ENCODE data around the gene RBM27.
"Not testable (repeated sequence)": the region's sequence is repeated elsewhere in the genome, so short reads cannot be mapped to it uniquely, and the experiment has no call there.

Gene RBM27

DNA sequence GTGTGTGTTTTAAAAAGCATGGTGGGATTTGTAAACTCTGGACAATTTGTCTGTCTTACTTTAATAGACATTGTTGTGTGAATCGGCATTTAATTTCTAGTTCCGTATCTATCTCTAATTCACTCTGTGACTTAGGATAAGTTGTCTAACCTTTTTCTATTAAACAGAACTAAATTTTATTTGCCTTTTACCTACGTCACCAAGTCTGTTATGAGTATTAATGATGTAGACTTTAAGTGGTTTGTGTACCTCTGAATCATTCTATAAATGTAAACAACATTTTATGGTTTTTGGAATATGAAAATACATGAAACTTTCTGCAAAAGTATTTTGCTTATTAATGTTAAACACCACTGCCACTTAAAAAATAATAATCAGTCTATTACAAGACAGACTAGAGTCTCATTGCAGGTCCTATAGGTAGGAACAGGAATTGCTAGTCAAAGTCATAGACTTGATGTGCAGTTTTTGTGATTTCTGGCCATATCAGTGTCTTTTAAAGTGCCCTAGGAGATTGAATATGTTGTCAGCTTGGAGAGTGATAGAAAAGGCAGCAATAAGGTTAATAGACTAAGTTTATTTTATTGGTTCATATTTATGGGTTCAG, 5.6 kb downstream of the RBM27 start:
- Histone ChIP-seq H3K36me3 (ENCODE audit: insufficient read depth, low read length) (no peaks in the 10 kb centered on the region), H3K9ac (ENCODE audit: low read length) (no peak overlapping the region), H3K4me1 (ENCODE audit: insufficient read depth, low read length, severe bottlenecking) (peaks cover 48% of the 10 kb centered on the region), H3K27me3 (ENCODE audit: insufficient read depth, low read length) (no peaks in the 10 kb centered on the region), H3K9me3 (ENCODE audit: low read length) (no peaks in the 10 kb centered on the region), H3F3A (ENCODE audit: insufficient read depth, low read length) (no peaks in the 10 kb centered on the region), H3K4me3 (ENCODE audit: low read depth, low read length, poor library complexity, severe bottlenecking) (no peak overlapping the region), H3K4me2 (ENCODE audit: low read length) (peak overlapping the region; percentile 2; the same call in 1 of the 2 replicates), H3K9me2 (ENCODE audit: low read depth, low read length) (no peaks in the 10 kb centered on the region), H3K27ac (ENCODE audit: low read depth, low read length, poor library complexity, severe bottlenecking) (no peak overlapping the region), H2AFZ (ENCODE audit: low read length) (no peak overlapping the region), H3K79me2 (ENCODE audit: insufficient read depth, low read length) (peaks cover 97% of the 10 kb centered on the region), H4K20me1 (ENCODE audit: insufficient read depth, low read length) (no peaks in the 10 kb centered on the region)
- TF ChIP-seq, protein P1, sequence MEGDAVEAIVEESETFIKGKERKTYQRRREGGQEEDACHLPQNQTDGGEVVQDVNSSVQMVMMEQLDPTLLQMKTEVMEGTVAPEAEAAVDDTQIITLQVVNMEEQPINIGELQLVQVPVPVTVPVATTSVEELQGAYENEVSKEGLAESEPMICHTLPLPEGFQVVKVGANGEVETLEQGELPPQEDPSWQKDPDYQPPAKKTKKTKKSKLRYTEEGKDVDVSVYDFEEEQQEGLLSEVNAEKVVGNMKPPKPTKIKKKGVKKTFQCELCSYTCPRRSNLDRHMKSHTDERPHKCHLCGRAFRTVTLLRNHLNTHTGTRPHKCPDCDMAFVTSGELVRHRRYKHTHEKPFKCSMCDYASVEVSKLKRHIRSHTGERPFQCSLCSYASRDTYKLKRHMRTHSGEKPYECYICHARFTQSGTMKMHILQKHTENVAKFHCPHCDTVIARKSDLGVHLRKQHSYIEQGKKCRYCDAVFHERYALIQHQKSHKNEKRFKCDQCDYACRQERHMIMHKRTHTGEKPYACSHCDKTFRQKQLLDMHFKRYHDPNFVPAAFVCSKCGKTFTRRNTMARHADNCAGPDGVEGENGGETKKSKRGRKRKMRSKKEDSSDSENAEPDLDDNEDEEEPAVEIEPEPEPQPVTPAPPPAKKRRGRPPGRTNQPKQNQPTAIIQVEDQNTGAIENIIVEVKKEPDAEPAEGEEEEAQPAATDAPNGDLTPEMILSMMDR (IDR thresholded peaks at IDR 0.05; ENCODE audit: low read length) = no peak; the same call in 1 of the 2 replicates
- no peak for TF ChIP-seq EZH2 (IDR thresholded peaks at IDR 0.05; ENCODE audit: borderline replicate concordance, low read length)

DNA sequence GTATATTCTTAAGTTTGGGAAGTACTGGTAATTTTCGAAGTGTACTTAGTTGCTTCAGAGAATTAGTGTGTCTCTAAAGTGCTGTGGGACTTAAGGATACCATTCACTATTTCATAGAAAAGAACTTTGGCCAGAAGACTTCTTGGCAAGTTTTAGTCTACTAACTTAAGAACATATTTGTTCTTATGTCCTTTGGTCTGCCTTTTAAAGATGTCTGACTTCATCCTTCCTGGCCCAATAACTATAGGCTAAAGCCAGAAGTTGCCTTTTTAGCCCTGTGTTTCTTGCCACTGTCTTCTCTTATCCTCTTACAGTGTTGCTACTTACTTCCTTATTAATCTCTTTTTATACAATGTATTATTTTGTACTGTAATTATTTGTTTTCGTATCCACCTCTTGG, 6.3 kb downstream of the RBM27 start:
- no peaks in the 10 kb centered on the region for H3K27me3 ChIP-seq (ENCODE audit: insufficient read depth, low read length)
- H3F3A ChIP-seq (ENCODE audit: insufficient read depth, low read length) = no peaks in the 10 kb centered on the region
- H2AFZ ChIP-seq (ENCODE audit: low read length) = no peak overlapping the region
- H3K27ac ChIP-seq (ENCODE audit: low read depth, low read length, poor library complexity, severe bottlenecking) = no peak overlapping the region
- no peaks in the 10 kb centered on the region for H3K9me2 ChIP-seq (ENCODE audit: low read depth, low read length)
- H4K20me1 ChIP-seq (ENCODE audit: insufficient read depth, low read length) = no peaks in the 10 kb centered on the region
- TF ChIP-seq, protein P1 (IDR thresholded peaks at IDR 0.05; ENCODE audit: low read length) = no peak
- TF ChIP-seq EZH2 (IDR thresholded peaks at IDR 0.05; ENCODE audit: borderline replicate concordance, low read length) = no peak
- H3K4me2 ChIP-seq (ENCODE audit: low read length) = peak overlapping the region; percentile 2; the same call in 1 of the 2 replicates
- no peaks in the 10 kb centered on the region for H3K9me3 ChIP-seq (ENCODE audit: low read length)
- no peaks in the 10 kb centered on the region for H3K36me3 ChIP-seq (ENCODE audit: insufficient read depth, low read length)
- H3K79me2 ChIP-seq (ENCODE audit: insufficient read depth, low read length) = peaks cover 97% of the 10 kb centered on the region
- H3K9ac ChIP-seq (ENCODE audit: low read length) = no peak overlapping the region
- peaks cover 49% of the 10 kb centered on the region for H3K4me1 ChIP-seq (ENCODE audit: insufficient read depth, low read length, severe bottlenecking)
- no peak overlapping the region for H3K4me3 ChIP-seq (ENCODE audit: low read depth, low read length, poor library complexity, severe bottlenecking)

DNA sequence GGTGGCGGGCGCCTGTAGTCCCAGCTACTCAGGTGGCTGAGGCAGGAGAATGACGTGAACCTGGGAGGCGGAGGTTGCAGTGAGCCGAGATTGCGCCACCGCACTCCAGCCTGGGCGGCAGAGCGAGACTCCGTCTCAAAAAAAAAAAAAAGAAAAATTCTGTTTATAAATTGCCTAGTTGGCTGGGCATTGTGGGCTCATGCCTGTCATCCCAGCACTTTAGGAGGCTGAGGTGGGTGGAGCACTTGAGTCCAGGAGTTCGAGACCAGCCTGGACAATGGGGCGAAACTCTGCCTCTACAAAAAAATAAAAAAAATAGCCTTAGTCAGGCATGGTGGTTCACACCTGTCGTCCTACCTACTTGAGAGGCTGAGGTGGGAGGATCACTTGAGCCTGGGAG, 7.4 kb downstream of the RBM27 start:
- H3K36me3 ChIP-seq (ENCODE audit: insufficient read depth, low read length); H4K20me1 ChIP-seq (ENCODE audit: insufficient read depth, low read length); H3F3A ChIP-seq (ENCODE audit: insufficient read depth, low read length); H2AFZ ChIP-seq (ENCODE audit: low read length); H3K4me2 ChIP-seq (ENCODE audit: low read length); H3K9ac ChIP-seq (ENCODE audit: low read length); H3K9me2 ChIP-seq (ENCODE audit: low read depth, low read length); H3K27ac ChIP-seq (ENCODE audit: low read depth, low read length, poor library complexity, severe bottlenecking); H3K4me3 ChIP-seq (ENCODE audit: low read depth, low read length, poor library complexity, severe bottlenecking); H3K27me3 ChIP-seq (ENCODE audit: insufficient read depth, low read length); H3K9me3 ChIP-seq (ENCODE audit: low read length): not testable (repeated sequence)
- H3K4me1 ChIP-seq (ENCODE audit: insufficient read depth, low read length, severe bottlenecking) = peaks cover 46% of the 10 kb centered on the region
- H3K79me2 ChIP-seq (ENCODE audit: insufficient read depth, low read length) = peaks cover 97% of the 10 kb centered on the region

DNA sequence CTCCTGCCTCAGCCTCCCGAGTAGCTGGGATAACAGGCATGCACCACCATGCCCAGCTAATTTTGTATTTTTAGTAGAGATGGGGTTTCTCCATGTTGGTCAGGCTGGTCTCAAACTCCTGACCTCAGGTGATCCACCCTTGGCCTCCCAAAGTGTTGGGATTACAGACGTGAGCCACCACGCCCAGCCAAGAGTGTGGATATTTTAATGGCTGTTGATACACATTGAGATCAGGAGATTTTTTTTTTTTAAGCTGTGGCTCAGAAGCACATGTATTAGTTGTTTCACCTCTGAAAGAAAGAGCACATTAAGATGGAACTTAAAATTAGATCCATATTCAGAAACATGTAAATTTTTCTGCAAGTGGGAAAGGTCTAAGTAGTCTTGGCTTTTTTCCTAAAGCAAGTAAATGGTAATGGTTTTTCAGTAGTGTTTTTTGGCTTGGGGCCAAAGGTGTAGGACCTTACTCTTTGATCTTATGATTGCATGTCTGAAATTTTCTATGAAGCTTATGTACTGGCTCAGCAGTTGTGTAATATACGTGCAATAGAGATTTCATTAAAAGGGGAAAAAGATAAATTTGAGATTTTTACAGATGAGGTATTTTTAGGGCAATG, 9.9 kb downstream of the RBM27 start:
- no peaks in the 10 kb centered on the region for H4K20me1 ChIP-seq (ENCODE audit: insufficient read depth, low read length)
- no peaks in the 10 kb centered on the region for H3F3A ChIP-seq (ENCODE audit: insufficient read depth, low read length)
- no peaks in the 10 kb centered on the region for H3K36me3 ChIP-seq (ENCODE audit: insufficient read depth, low read length)
- no peak for TF ChIP-seq EZH2 (IDR thresholded peaks at IDR 0.05; ENCODE audit: borderline replicate concordance, low read length)
- TF ChIP-seq, protein P1 (IDR thresholded peaks at IDR 0.05; ENCODE audit: low read length) = no peak
- H3K9me3 ChIP-seq (ENCODE audit: low read length) = no peaks in the 10 kb centered on the region
- peak overlapping the region; percentile 32; the same call in 1 of the 2 replicates for H3K4me2 ChIP-seq (ENCODE audit: low read length)
- H3K9ac ChIP-seq (ENCODE audit: low read length) = no peak overlapping the region
- peaks cover 37% of the 10 kb centered on the region for H3K4me1 ChIP-seq (ENCODE audit: insufficient read depth, low read length, severe bottlenecking)
- no peak overlapping the region for H2AFZ ChIP-seq (ENCODE audit: low read length)
- H3K27ac ChIP-seq (ENCODE audit: low read depth, low read length, poor library complexity, severe bottlenecking) = no peak overlapping the region
- H3K9me2 ChIP-seq (ENCODE audit: low read depth, low read length) = no peaks in the 10 kb centered on the region
- H3K27me3 ChIP-seq (ENCODE audit: insufficient read depth, low read length) = no peaks in the 10 kb centered on the region
- no peak overlapping the region for H3K4me3 ChIP-seq (ENCODE audit: low read depth, low read length, poor library complexity, severe bottlenecking)
- peaks cover 100% of the 10 kb centered on the region for H3K79me2 ChIP-seq (ENCODE audit: insufficient read depth, low read length)

DNA sequence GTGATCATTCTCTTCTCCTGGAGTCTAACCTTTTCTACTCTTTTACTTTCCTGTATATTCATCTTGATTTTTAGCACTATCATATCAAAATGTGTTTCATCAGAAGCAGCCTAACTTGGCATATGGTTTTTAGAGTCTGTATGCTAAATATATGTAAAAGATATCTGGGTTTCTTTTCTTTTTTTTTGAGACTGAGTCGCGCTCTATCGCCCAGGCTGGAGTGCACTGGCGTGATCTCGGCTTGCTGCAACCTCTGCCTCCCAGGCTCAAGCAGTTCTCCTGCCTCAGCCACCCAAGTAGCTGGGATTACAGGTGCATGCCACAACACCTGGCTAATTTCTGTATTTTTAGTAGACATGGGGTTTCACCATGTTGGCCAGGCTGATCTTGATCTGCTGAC, 11.5 kb downstream of the RBM27 start:
- not testable (repeated sequence) for H3K27ac ChIP-seq (ENCODE audit: low read depth, low read length, poor library complexity, severe bottlenecking); H3K9me3 ChIP-seq (ENCODE audit: low read length); H4K20me1 ChIP-seq (ENCODE audit: insufficient read depth, low read length); H3K9me2 ChIP-seq (ENCODE audit: low read depth, low read length); H3F3A ChIP-seq (ENCODE audit: insufficient read depth, low read length); H3K27me3 ChIP-seq (ENCODE audit: insufficient read depth, low read length); H3K9ac ChIP-seq (ENCODE audit: low read length); H2AFZ ChIP-seq (ENCODE audit: low read length); H3K4me2 ChIP-seq (ENCODE audit: low read length); H3K4me3 ChIP-seq (ENCODE audit: low read depth, low read length, poor library complexity, severe bottlenecking)
- peaks cover 27% of the 10 kb centered on the region for H3K4me1 ChIP-seq (ENCODE audit: insufficient read depth, low read length, severe bottlenecking)
- peaks cover 11% of the 10 kb centered on the region for H3K36me3 ChIP-seq (ENCODE audit: insufficient read depth, low read length)
- H3K79me2 ChIP-seq (ENCODE audit: insufficient read depth, low read length) = peaks cover 93% of the 10 kb centered on the region

Data from OCI-LY1 (cell line).